Measurements from ENCODE around the gene ZNF691. TPM values are rescaled to one million over a fixed set of nuclear protein-coding genes. Genes with fewer than 3 reads are reported as not detected.

The ZNF691 gene
- total and polyA plus RNA-seq, 2 donors (not counting 3 experiments of a cell fraction or from before 2014, with no cell fraction given), result 6.6 to 6.9 TPM

- CTCF ChIA-PET, result no interaction called here
- DNase-seq (ENCODE audit: low read depth, low spot score), result no peak
- BruUV-seq (replicated peaks), result no TSS peak
- Histone ChIP-seq H3K79me2 (ENCODE audit: control insufficient read depth, insufficient read depth, low read length) (no peaks in the 10 kb centered on the region), H3K9me1 (replicated peaks; ENCODE audit: control insufficient read depth, extremely low read depth, insufficient read depth, low read length) (no peaks in the 10 kb centered on the region), H3K4me1 (ENCODE audit: control insufficient read depth, extremely low read depth, insufficient read depth, low read length) (no peaks in the 10 kb centered on the region), H3K9me3 (replicated peaks; ENCODE audit: control insufficient read depth, insufficient read depth, low read length) (no peaks in the 10 kb centered on the region), H3K4me2 (ENCODE audit: insufficient read depth, low read length) (no peak overlapping the region), H3K27me3 (ENCODE audit: control insufficient read depth in 2 of 2, insufficient read depth in 2 of 2, low read length in 2 of 2) (peaks cover 9 to 18% of the 10 kb centered on the region in 2 experiments), H3K9ac (replicated peaks; ENCODE audit: extremely low read depth, insufficient read depth, low read length) (no peak overlapping the region), H4K20me1 (replicated peaks; ENCODE audit: control insufficient read depth, extremely low read depth, insufficient read depth, low read length) (no peaks in the 10 kb centered on the region), H2AFZ (ENCODE audit: low read depth, low read length) (no peak overlapping the region), H3K36me3 (ENCODE audit: control insufficient read depth in 2 of 2, extremely low read depth in 1 of 2, insufficient read depth in 2 of 2, low read length in 2 of 2) (no peaks in the 10 kb centered on the region), H3K4me3 (replicated peaks in 1 of 3; ENCODE audit: insufficient read depth in 1 of 3, low read depth in 1 of 3, low read length in 3 of 3) (no peak overlapping the region), H3K27ac (ENCODE audit: insufficient read depth, low read depth, low read length) (no peak overlapping the region)
- TF ChIP-seq FOS (IDR thresholded peaks at IDR 0.05; ENCODE audit: borderline replicate concordance, insufficient read depth, low read length) (no peak), EZH2 (IDR thresholded peaks at IDR 0.05; ENCODE audit: borderline replicate concordance, low read depth, low read length, severe bottlenecking) (no peak), POLR2A (IDR thresholded peaks at IDR 0.05; ENCODE audit: low read depth, low read length) (no peak), MAX (IDR thresholded peaks at IDR 0.05; ENCODE audit: insufficient read depth, insufficient read length) (no peak), GATA2 (IDR thresholded peaks at IDR 0.05; ENCODE audit: insufficient read depth, insufficient read length, low read depth, low read length) (no peak), MYC (IDR thresholded peaks at IDR 0.05; ENCODE audit: low read depth, low read length) (no peak), POLR2AphosphoS5 (IDR thresholded peaks at IDR 0.05; ENCODE audit: insufficient read depth, low read depth, low read length) (no peak), CTCF (IDR thresholded peaks at IDR 0.05; ENCODE audit: extremely low read depth in 1 of 2, insufficient read depth in 1 of 2, low read depth in 1 of 2, low read length in 2 of 2) (no peak), JUN (IDR thresholded peaks at IDR 0.05; ENCODE audit: borderline replicate concordance, insufficient read depth, insufficient read length, low read depth) (no peak)
- dilution Hi-C loops (cut with MboI; ENCODE audit: extremely low pct_ligation_motif_present, low sequenced_read_pairs), result no loop called here
- no peak for FAIRE-seq
- intact Hi-C loops (cut with micrococcal nuclease), result no loop called here
- POLR2A ChIA-PET, result no interaction called here
Measured at GRCh38 chr1:42860339-42861013, 14.1 kb downstream of the ZNF691 start.

Measured in endothelial cell of umbilical vein (primary cell).